Stimulated activated naive CD8-positive, alpha-beta T cell treated with anti-CD3 and anti-CD28 coated beads, Interleukin-15, Interleukin-2, amounts not matched to agents 100 U/mL and 50 U/mL, for 24 hours (primary cell): ENCODE measurements around the gene SNW1.
"Not testable (repeated sequence)": the region's sequence is repeated elsewhere in the genome, so short reads cannot be mapped to it uniquely, and the experiment has no call there.

Experiments
- ATAC-seq: fragments of 150-1000 bp; cut with Tn5 transposase; one replicate; pipeline ENCODE4 v1.10.0; 2021
- DNase-seq: peaks from one replicate; pipeline ENCODE4 v3.0.0; 2021

SNW1 gene

DNA sequence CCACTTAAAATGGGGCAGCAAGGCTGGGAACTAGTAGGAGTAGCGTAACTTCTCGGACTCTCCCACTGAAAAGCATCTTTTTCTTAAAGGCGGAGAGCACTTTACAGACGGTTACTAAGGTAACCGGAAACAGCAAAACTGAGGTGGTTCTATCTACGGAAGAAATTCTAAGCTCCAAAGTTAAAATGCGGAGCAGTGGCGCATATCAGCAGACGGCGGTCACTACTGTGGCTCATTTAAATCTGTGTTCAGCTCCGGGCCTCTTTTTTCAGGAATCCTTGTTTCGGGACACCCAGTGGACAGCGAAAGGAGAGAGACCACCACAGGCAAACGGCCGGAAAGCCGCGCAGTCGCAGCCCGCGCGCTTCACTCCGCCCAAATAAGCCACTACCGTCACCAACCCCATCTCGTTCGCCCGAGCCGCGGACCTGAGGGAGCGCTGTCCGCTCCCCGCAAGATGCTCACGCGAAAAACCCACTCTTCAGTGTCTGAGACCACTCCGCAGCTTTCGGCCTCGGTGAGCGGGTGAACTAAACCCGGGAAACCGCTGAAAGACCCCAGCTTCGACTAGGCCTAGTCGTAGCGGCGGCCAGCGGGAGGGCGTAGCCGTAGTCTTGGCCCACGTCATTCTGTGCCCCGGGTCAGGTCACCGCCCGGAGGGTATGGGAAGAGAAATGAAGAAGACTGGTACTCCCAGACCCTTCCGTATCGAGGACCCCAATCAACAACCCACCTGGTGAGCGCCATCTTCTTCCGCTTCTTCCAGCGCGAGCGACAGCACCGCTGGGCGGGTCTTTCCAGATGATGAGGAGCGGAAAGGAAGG, at the start of gene SNW1:
Gene SNW1, minus strand, starts transcription at position 776 of the 824 bp plus-strand sequence. Its CDS starts 29 bp downstream, at position 747.
- ATAC-seq = peak; percentile 94
- peak; percentile 91 for DNase-seq

DNA sequence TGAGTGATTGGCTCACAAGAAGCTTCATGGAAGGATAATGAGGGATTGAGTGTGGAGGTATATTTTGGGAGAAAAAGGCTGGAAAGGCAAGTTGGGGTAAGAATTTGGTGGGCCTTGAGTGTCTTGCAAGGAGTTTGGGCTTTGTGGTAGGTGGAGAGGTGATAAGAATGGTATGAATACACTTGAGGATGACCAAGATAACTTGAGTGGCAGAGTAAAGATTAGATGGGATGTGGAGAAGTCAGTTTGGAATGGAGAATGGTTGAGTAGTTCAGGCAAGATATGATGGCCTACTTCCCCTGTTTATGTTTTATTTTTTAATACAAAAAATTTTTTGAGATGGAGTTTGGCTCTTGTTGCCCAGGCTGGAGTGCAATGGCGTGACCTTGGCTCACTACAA, 48.1 kb upstream of the SNW1 start:
- ATAC-seq (no peak), DNase-seq (no peak)

DNA sequence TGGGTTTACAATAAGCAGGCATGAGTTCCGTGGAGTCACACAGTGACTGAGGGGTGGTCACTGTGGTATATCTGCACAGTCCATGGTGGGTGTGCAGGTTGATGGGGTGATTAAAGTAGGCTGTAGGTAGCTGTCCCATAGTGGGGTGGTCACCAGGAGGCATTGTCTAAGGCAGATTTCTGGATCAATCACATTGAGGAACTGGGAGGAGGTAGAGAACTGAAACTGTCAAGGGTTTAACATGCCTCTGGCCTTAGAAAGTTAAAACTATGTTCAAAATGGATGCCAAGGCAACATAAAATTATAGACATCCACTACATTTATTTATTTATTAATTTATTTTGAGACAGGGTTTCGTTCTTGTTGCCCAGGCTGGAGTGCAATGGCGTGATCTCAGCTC, 47.3 kb upstream of the SNW1 start:
- ATAC-seq (no peak), DNase-seq (no peak)

DNA sequence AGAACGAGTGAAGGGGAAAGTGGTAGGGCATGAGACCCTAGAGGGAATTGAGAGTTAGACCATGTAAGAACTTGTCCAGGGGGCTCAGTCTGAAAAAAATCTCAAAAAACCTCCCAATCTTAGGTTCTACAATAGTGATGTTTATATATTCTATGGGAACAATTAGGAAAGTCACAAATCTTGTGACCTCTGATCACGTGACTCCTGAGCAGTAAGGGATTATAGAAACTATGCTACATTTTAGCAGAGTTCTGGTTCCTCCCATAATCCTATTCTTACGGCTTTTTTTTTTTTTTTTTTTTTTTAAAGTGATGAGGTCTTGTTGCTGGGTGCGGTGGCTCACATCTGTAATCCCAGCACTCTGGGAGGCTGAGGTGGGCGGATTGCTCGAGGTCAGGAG, 44.8 kb upstream of the SNW1 start:
- no peak for DNase-seq
- no peak for ATAC-seq

DNA sequence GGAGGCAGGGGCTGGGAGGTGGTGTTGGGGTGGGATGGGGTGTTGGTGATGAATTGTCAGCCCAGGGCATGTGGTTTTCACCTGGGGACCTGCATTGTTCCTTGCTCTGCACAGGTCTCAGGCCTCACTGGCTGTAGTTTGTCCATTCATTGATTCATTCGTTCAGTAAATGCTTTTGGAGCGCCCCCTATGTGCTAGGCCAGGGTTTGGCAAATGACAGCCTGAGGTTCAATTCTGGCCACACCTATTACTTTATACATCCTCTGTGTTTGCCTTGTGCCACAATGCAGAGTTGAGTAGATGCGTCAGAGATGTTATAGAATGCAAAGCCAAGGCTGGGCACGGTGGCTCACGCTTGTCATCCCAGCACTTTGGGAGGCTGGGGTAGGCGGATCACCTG, 43.6 kb upstream of the SNW1 start:
- ATAC-seq (no peak), DNase-seq (peak; percentile 38)

DNA sequence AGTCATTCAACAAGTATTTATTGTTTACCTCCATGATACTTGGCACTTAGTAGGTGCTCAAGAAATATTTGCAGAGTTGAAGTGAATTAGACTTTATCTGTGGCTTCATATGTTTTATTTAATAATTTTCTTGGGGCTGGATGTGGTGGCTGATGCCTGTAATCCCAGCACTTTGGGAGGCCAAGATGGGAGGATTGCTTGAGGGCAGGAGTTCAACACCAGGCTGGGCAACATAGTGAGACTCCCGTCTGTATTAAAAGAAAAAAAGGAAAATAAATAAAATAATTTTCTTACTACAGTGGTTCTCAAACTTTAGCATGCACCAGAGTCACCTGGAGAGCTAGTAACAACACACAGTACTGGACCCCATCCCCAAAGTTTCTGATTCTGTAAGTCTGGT, 39.9 kb upstream of the SNW1 start:
- no peak for DNase-seq
- ATAC-seq = no peak

DNA sequence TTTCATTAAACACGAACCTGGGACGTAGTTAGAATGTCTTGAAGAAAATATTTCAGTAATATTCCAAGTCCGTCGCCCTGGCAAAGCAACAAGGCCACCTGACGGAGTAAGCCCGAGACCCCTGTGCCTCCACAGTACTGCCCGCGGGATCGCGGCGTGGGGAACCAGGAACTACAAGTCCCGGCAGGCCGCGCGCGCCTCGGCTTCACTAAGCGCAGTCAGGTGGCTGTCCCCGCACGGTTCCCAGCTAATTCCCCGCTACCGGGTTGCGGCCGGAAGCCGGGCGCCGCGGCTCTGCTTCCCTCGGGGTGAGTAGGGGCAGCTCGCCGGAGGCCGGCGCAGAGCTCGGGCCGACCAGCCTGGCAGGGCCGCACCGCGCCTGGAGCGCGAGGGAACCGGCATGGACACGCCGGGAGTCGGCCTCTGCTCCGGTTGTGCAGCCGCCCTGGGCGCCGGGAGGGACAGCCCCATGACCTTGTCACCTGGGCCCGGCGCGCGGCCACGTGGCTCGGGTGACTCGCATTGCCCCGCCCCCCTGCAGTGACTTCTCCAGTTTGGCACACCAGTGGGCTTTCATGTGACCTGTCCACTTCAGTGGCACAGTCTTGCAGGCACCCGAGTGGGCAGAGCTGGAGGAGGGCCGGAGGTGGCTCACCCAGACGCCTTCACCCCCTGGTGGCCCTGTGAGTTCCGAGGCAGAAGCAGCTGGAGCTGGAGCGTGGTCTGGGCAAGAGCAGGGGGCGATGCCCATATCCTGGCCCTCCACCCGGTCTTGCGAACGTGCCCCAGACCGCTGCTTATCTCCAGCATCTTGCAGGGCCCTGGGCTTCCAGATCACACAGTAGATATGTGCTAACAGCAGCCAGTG, 39.1 kb upstream of the SNW1 start, which contains the start of gene ADCK1:
Gene ADCK1, plus strand, starts transcription at position 247 of the 868 bp plus-strand sequence. CDS start 18,870 bp downstream, outside the sequence.
- peak; percentile 96 for ATAC-seq

DNA sequence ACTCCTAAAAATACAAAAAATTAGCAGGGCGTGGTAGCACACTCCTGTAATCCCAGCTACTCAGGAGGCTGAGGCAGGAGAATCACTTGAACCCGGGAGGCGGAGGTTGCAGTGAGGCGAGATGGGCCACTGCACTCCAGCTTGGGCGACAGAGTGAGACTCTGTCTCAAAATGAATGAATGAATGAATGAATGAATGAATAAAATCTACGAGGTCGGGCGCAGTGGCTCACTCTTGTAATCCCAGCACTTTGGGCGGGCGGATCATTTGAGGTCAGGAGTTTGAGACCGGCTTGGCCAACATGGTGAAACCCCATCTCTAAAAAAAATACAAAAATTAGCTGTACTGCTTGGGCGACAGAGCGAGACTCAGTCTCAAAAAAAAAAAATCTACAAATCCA, 38.5 kb upstream of the SNW1 start:
- not testable (repeated sequence) for DNase-seq, ATAC-seq

More for the DNA sequence above, 39.1 kb upstream of the SNW1 start, which contains the start of gene ADCK1:
- DNase-seq = peak; percentile 91

DNA sequence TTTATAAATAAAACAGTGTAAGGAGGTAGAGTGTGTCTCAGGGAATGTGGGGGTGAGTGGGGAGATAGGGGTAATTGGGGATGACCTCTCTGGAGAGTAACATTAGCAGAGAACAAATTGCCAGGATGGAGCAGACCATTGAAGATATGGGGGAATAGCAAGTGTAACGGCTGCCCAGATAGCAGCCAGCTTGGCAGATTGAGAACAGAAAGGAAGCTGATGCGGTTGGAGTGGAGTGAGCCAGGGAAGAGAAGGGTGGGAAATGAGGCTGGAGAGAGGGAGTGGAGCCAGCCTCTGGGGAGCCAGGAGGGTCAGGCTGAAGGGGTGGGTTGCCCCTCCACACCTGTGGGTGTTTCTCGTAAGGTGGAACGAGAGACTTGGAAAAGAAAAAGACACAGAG, 33.4 kb upstream of the SNW1 start:
- no peak for ATAC-seq
- no peak for DNase-seq

DNA sequence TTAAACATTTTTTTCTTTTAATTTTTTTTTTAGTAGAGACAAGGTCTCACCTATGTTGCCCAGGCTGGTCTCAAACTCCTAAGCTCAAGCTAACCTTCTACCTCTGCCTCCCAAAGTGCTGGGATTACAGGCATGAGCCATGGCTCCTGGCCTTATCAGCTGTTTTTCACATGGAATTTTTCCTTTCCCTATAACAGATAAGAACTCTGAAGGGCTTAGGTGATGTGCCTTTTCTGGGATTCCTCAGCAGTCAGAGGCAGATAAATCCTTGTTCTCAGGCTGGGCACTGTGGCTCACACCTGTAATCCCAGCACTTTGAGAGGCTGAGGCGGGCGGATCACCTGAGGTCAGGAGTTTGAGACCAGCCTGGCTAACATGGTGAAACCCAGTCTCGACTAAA, 32.3 kb upstream of the SNW1 start:
- not testable (repeated sequence) for ATAC-seq, DNase-seq

DNA sequence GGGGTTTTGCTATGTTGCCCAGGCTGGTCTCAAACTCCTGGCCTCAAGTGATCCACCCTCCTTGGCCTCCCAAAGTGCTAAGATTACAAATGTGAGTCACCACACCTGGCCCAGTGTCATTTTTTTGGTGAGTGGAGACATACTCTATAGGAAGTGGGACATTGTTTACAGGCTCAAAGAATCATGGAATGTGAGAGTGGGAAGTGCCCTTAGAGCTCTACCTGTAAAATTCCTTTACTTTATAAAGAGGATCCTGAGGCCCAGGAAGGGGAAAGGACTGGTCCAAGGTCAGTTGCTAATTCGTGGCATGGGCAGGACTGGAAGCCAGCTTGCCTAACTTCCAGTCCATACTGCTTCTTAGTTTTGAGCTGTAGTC, 30.3 kb upstream of the SNW1 start:
- ATAC-seq (no peak), DNase-seq (no peak)

DNA sequence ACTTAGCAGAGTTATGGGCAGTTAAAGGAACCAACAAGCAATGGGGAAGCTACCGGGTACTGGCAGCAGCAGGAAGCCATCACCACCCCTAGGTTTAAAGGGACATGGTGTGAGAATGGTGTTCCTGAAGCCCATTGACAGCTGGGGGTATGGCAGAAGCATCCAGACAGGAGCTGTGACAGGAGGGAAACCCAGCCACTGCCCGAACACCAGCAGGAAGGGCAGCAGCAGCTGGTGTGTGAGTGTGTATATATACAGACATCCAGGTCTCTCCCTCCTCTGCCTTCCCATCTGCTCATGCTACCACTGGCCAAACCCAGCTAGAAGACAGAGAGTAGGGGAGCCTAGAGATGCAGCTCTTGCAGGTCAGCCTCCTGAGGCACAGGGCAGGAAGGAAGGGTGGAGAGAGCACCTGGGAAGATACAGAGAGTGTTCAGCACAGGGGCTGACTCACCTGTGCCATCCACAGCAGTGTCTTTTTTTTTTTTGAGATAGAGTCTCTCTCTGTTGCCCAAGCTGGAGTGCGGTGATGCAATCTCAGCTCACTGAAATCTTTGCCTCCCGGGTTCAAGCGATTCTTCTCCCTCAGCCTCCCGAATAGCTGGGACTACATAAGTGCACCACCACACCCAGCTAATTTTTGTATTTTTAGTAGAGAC, 29.7 kb upstream of the SNW1 start:
- ATAC-seq (no peak), DNase-seq (no peak)

DNA sequence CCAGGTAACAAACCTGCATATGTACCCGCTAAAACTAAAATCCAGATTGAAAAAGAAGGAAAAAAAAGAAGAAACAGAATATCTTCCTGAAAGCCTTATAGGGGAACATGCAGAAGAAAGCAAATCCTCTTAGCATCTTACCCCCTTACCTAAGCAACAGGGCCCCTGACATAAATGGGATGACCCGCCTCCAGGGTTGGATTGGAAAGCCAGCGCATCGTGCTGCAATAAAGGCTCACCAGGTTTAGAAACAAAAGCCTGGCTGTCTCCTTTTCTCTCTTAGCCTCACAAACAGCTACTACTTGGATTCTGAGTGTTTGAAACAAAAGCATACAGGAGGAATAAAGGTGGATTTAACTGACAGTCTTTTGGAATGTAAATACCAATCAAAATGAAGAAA, 25.2 kb upstream of the SNW1 start:
- ATAC-seq (no peak), DNase-seq (no peak)

DNA sequence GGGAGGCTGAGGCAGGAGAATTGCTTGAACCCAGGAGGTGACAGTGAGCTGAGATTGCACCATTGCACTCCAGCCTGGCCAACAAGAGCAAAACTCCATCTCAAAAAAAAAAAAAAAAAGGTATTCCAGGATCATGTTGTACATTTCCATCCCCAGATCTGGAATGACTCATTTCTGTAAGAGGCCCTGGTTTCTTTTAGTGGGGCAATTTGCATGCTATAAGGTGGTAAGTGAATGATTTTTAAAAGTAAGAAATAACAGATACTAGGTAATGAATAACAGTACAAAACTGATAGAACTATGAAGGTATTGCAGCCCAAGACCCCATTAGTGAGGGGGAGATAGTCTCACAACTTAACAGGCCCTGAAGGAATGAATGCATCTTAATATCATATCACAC, 21.2 kb upstream of the SNW1 start:
- ATAC-seq (no peak), DNase-seq (no peak)

DNA sequence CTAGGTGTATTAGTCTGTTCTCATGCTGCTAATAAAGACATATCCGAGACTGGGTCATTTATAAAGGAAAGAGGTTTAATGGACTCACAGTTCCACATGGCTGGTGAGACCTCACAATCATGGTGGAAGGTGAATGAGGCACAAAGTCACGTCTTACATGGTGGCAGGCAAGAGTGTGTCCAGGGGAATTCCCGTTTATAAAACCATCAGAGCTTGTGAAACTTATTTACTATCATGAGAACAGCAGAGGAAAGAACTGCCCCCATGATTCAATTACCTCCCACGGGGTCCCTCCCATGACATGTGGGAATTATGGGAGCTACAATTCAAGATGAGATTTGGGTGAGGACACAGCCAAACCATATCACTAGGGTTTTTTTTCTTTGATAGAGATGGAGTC, 13.0 kb upstream of the SNW1 start:
- ATAC-seq, DNase-seq: not testable (repeated sequence)

DNA sequence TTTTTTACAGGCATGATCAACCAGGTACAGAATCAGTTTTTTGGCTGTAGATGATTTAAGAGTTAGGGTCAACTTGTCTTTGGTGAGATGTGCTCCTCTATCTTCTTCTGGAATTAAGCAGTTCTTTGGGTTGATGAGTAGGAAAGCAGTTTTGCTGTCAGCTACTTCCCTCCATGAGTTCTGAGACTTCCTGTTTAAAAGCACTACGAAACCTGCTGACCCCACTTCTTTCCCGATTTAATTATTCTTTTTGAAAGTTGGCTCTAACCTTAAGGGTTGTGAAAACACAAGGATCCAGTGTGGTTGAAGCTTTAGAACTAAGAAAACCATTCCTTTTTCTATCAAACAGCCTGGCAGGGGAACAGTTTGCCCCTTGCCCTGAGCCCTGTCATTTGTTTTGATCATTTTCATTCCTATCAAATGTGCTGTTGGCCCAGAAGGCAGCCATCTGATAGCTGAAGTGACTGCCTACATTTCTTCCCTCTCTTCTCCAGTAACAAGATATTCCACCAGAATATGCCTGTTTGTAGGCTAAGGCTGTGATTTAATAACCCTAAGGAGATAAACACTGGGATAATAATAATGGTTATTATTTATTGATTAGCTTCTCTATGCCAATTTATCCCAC, 7.6 kb upstream of the SNW1 start:
- DNase-seq, ATAC-seq: not testable (repeated sequence)

DNA sequence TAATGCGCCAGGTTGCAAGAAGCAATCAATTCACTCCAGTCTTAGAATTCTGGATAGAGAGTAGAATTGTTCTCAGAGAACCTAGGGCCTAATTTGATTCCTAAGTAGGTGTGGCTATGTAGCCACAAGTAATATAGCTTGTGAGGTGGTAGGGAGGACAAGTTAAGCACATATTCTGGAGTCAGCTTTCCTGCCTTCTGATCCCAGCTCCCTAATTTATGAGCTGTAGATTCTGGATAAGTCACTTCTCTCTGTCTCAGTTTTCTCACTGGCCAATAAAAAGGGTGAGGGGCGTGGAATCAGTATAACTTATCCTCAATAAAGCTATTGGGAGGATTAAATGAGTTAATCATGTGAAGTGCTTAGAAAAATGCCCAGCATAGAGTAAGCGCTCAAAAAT, 3.0 kb upstream of the SNW1 start:
- DNase-seq (no peak), ATAC-seq (no peak)

DNA sequence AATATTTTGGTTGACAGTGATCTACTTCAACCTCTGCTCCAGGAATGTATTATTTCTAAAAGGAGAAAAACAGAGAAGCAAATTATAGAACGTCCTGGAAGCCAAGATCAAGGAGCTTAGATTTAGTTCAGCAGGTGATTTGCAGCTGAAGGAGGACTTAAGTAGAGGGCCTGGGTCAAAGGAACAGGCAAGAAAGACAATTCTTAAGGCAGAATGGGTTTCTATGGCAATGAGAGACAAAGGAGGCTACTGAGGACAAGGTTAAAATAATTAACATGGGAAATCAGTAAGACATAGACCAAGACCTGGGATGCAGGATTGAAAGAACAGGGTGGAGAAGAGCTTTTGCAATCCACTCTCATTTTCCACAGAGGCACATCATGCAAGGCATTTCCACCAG, 2.4 kb upstream of the SNW1 start:
- no peak for DNase-seq
- no peak for ATAC-seq

DNA sequence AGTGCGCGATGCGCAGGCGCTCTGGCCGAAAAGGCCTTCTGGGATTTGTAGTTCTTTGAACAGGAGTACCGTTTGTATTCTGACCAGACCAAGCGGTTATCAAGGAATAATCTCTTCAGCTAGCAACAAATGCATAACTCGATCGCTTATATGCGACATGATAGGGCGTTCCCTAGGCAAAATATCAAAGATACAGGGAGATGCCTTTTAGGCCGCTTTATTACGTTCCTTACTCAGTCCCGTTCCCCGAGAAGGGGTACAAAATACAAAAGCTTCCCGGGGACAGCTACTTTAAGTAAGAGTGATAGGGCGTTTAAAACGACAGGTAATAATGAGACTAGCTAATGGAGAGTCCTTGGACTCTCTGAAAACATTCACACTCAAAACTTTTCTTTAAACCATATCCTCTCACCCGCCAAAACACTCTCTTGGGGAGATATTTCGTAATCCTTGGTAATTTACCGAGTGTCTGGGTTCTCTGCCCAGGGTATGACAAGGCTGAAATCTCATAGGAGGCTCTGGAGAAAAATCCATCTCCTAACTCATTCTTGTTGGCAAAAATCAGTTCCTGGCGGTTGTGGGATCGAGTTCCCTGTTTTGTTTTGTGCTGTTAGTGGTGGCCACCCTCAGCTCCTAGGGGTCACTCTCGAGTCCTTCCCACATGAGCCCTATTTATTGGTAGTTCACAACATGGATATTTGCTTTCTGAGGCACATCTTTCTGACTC, 412 bp upstream of the SNW1 start:
- DNase-seq = peak; percentile 10
- no peak for ATAC-seq

DNA sequence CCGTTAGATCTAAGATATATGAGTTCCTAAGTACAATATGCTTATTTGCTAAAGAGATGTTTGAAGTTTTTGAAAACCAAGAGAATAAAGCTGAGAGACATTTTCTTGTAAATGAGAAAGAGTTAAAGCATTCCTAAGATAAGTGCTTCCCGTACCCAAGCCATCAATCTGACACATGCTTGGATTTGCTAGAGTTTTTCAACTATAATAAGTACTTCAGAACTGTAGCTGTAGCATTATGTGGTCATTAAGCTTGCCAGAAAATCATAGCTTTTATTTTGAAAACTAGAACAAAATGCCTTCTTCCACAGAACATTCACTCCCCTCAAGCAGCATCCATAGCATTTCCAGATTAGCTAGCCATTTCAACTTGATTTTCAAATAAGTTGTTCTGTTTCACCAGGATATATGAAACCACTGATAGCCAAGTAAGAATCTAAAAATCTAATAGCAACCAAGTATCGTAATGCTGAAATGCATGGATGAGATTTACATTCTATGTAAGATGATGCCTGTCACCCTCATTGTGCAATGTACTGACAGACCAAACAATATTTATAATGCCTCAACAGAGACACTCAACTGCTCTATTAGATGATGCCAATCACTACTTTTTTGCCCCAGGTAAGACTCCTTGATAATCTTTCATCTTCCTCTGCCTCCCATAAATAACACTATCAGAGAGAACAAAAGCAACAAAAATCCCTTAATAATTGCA, 8.0 kb downstream of the SNW1 start:
- ATAC-seq = no peak
- DNase-seq = no peak

DNA sequence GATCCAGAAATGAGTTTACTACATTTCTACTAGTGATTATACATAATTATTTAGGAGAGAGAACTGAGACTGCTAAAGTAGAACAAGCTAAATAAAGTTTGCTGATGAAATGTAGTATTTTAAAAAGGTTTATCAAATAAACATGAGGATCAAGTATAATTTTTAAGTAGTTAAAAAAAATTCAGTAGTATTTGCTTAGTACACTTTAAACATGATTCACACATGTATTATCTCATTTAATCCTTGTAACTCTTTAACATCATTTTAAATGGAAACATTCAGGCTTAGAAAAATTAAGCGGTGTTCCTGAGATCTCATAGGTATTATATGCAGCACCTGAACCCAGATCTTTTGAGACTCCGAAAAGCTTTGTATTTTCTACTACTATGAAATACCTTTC, 8.7 kb downstream of the SNW1 start:
- ATAC-seq (no peak), DNase-seq (no peak)
